GM23338 (cell line): ENCODE measurements around the gene NCSTN. TPM values are rescaled to one million over a fixed set of nuclear protein-coding genes. Genes with fewer than 3 reads are reported as not detected.

ENCODE experiments used
- ATAC-seq: fragments of 200-7000 bp; cut with Tn5 transposase; 3 replicates; pipeline ENCODE4 v1.9.1; 2020
- DNase-seq: peaks from one replicate; pipeline ENCODE4 v3.0.0-alpha.2; 2015; ENCODE audit warnings: low spot score
- H2AFZ ChIP-seq: fragments of 200-600 bp; sonication (generic); 2 replicates; pipeline ENCODE4 v1.8.0; 2016; ENCODE audit warnings: antibody characterized with exemption, mild to moderate bottlenecking, moderate library complexity
- H3F3A ChIP-seq: fragments of 200-600 bp; sonication (generic); replicated peaks from 2 replicates; pipeline ENCODE4 v1.8.0; 2017; ENCODE audit warnings: antibody characterized with exemption, mixed run types, low read depth
- H3K27ac ChIP-seq: fragments of 200-600 bp; sonication (generic); 2 replicates; pipeline ENCODE4 v1.6.1; 2016; ENCODE audit warnings: low read depth
- H3K27me3 ChIP-seq: fragments of 200-600 bp; sonication (generic); 2 replicates; pipeline ENCODE4 v1.8.0; 2016; ENCODE audit warnings: mild to moderate bottlenecking, mixed run types, moderate library complexity; ENCODE audit not compliant: insufficient read depth
- H3K36me3 ChIP-seq: fragments of 200-600 bp; sonication (generic); 2 replicates; pipeline ENCODE4 v1.8.0; 2016; ENCODE audit warnings: mild to moderate bottlenecking; ENCODE audit not compliant: insufficient read depth
- H3K4me1 ChIP-seq: fragments of 200-600 bp; sonication (generic); 2 replicates; pipeline ENCODE4 v1.8.0; 2016; ENCODE audit warnings: mild to moderate bottlenecking, moderate library complexity; ENCODE audit not compliant: insufficient read depth
- H3K4me2 ChIP-seq: fragments of 200-600 bp; sonication (generic); 2 replicates; pipeline ENCODE4 v1.7.1; 2017; ENCODE audit warnings: mixed run types
- H3K4me3 ChIP-seq: fragments of 200-600 bp; sonication (generic); 2 replicates; pipeline ENCODE4 v1.6.1; 2016; ENCODE audit warnings: mixed run types
- H3K79me2 ChIP-seq: fragments of 200-600 bp; sonication (generic); replicated peaks from 2 replicates; pipeline ENCODE4 v1.8.0; 2017; ENCODE audit warnings: mild to moderate bottlenecking; ENCODE audit not compliant: insufficient read depth
- H3K9me2 ChIP-seq: fragments of 200-600 bp; sonication (generic); 2 replicates; pipeline ENCODE4 v1.8.0; 2017; ENCODE audit not compliant: insufficient read depth
- H4K20me1 ChIP-seq: fragments of 200-600 bp; sonication (generic); replicated peaks from 2 replicates; pipeline ENCODE4 v1.8.0; 2017; ENCODE audit warnings: mild to moderate bottlenecking; ENCODE audit not compliant: insufficient read depth
- H3K27ac Mint-ChIP-seq: 2 replicates; pipeline ENCODE4 v1.8.0; 2020; ENCODE audit warnings: inconsistent platforms, mild to moderate bottlenecking, moderate library complexity, mixed read lengths
- H3K27me3 Mint-ChIP-seq: 3 replicates; pipeline ENCODE4 v1.8.0; 2022; ENCODE audit warnings: low read depth, mild to moderate bottlenecking, moderate library complexity, mixed read lengths, inconsistent platforms; ENCODE audit not compliant: insufficient read depth, poor library complexity
- H3K36me3 Mint-ChIP-seq: 3 replicates; pipeline ENCODE4 v1.8.0; 2021; ENCODE audit warnings: low read depth, mild to moderate bottlenecking, inconsistent platforms, moderate library complexity, mixed read lengths
- H3K4me1 Mint-ChIP-seq: 3 replicates; pipeline ENCODE4 v1.8.0; 2020; ENCODE audit warnings: mild to moderate bottlenecking, inconsistent platforms, mixed read lengths
- H3K4me3 Mint-ChIP-seq: 3 replicates; pipeline ENCODE4 v1.8.0; 2021; ENCODE audit warnings: moderate library complexity, mild to moderate bottlenecking, inconsistent platforms, mixed read lengths
- H3K9me3 Mint-ChIP-seq: 3 replicates; pipeline ENCODE4 v1.8.0; 2020; ENCODE audit warnings: moderate library complexity, mild to moderate bottlenecking, inconsistent platforms, mixed read lengths
- CREB1 ChIP-seq: fragments of 250-450 bp; sonication (Bioruptor Pico); IDR thresholded peaks from 2 replicates; pipeline ENCODE4 v1.5.0; 2020; ENCODE audit warnings: low read depth, mild to moderate bottlenecking, moderate library complexity
- JUNB ChIP-seq: IDR thresholded peaks from one replicate; pipeline ENCODE4 v1.6.1; 2016; ENCODE audit warnings: antibody characterized with exemption; ENCODE audit not compliant: unreplicated experiment
- POLR2AphosphoS5 ChIP-seq: IDR thresholded peaks from 2 replicates; pipeline ENCODE4 v1.6.1; 2016; ENCODE audit warnings: antibody characterized with exemption, low read depth
- STAT1 ChIP-seq: IDR thresholded peaks from one replicate; pipeline ENCODE4 v1.6.1; 2016; ENCODE audit warnings: antibody characterized with exemption; ENCODE audit not compliant: unreplicated experiment
- polyA plus RNA-seq: library from polyadenylated mRNA; unstranded; fragments of >200 nt; fragmentation: Nextera tagmentation; extraction: Ambion mirVana; gene quantifications from 2 replicates; pipeline ENCODE4 v1.2.1, GENCODE V29; 2016
- total RNA-seq: library from RNA; depleted of rRNA; stranded (reverse); fragments of >200 nt; shearing (Covaris generic); gene quantifications from 2 replicates; pipeline ENCODE4 v1.2.3, GENCODE V29; 2014
- TF ChIP-seq, protein P1 (sequence below), 2 experiments: fragments of 200-600 bp in 1 of 2; sonication (generic) in 1 of 2; conservative IDR thresholded peaks; 2 replicates each; pipeline versions ENCODE4 v1.5.1 to v1.6.1; 2016 to 2017; ENCODE audit warnings: antibody characterized with exemption in 2 of 2, low read depth in 2 of 2, mild to moderate bottlenecking in 2 of 2, moderate library complexity in 1 of 2
- TF ChIP-seq, protein P2 (sequence below): IDR thresholded peaks from one replicate; pipeline ENCODE4 v1.6.1; 2018; ENCODE audit warnings: antibody characterized with exemption; ENCODE audit not compliant: unreplicated experiment

NCSTN gene
- total and polyA plus RNA-seq, 2 experiments from 2014 or later: 36.0 to 45.9 TPM

DNA sequence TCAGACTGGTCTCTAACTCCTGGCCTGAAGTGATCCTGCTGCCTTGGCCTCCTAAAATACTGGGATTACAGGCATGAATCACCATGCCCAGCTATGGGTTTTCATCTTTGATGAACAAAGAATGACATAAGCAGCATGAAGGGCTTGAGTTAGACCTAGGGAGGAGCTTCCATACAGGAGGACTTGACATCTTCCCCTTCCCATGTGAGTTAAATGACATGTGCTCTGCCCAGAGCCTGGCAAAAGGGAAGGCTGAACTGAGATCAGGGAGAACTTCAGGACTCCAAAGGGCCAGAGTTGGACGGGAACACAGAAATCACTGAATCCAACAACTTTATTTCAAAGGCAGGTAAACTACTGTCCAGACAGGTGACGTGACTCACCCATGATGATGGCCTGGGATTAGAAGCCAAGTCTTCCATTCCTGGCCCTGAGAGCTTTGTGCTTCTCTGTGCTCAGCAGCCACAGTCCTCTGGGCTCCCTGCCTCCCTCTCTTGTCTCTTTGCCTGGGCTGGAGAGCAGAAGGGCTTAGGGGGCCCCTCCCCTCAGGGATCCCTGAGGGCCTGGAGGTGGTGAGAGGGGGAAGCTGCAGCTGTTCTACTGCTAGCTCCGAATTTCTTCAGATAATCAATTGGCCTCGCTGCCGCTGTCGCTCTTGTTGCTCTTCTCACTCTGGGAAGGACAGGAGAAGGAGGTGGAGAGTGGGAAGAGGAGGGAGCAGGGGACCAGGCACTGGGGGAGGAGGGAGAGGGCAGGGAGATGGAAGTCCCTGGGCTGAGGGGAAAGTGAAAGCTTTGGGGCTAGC, 31.3 kb downstream of the NCSTN start:
- H3K4me3 ChIP-seq: peak overlapping the region; percentile 27

More for the DNA sequence above, 31.3 kb downstream of the NCSTN start:
- Histone ChIP-seq H3K79me2 (no peaks in the 10 kb centered on the region), H3K4me2 (peak overlapping the region; percentile 84), H3K4me1 (peaks cover 39% of the 10 kb centered on the region), H3K27ac (0 out of 2 replicates have a peak overlapping the region, but pooled peaks have one; percentile 14), H3K9me2 (no peaks in the 10 kb centered on the region), H3F3A (0 out of 2 replicates have a peak, but pooled peaks cover 5% of the 10 kb centered on the region), H3K27me3 (no peaks in the 10 kb centered on the region), H4K20me1 (no peaks in the 10 kb centered on the region), H2AFZ (peak overlapping the region; percentile 97), H3K36me3 (no peaks in the 10 kb centered on the region)
- no peaks in the 10 kb centered on the region; the same call in 2 of the 3 replicates for H3K36me3 Mint-ChIP-seq
- ATAC-seq (peak; percentile 56), DNase-seq (peak; percentile 64)
- no peaks in the 10 kb centered on the region for H3K9me3 Mint-ChIP-seq
- peaks cover 54% of the 10 kb centered on the region for H3K4me1 Mint-ChIP-seq
- peak overlapping the region; percentile 53 for H3K4me3 Mint-ChIP-seq
- TF ChIP-seq CREB1: no peak
- TF ChIP-seq POLR2AphosphoS5: no peak
- TF ChIP-seq STAT1: no peak
- TF ChIP-seq, protein P1, sequence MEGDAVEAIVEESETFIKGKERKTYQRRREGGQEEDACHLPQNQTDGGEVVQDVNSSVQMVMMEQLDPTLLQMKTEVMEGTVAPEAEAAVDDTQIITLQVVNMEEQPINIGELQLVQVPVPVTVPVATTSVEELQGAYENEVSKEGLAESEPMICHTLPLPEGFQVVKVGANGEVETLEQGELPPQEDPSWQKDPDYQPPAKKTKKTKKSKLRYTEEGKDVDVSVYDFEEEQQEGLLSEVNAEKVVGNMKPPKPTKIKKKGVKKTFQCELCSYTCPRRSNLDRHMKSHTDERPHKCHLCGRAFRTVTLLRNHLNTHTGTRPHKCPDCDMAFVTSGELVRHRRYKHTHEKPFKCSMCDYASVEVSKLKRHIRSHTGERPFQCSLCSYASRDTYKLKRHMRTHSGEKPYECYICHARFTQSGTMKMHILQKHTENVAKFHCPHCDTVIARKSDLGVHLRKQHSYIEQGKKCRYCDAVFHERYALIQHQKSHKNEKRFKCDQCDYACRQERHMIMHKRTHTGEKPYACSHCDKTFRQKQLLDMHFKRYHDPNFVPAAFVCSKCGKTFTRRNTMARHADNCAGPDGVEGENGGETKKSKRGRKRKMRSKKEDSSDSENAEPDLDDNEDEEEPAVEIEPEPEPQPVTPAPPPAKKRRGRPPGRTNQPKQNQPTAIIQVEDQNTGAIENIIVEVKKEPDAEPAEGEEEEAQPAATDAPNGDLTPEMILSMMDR (conservative IDR thresholded peaks at IDR 0.05; ENCODE audit: low read depth in 2 of 2): no peak
- TF ChIP-seq JUNB: no peak
- TF ChIP-seq, protein P2, sequence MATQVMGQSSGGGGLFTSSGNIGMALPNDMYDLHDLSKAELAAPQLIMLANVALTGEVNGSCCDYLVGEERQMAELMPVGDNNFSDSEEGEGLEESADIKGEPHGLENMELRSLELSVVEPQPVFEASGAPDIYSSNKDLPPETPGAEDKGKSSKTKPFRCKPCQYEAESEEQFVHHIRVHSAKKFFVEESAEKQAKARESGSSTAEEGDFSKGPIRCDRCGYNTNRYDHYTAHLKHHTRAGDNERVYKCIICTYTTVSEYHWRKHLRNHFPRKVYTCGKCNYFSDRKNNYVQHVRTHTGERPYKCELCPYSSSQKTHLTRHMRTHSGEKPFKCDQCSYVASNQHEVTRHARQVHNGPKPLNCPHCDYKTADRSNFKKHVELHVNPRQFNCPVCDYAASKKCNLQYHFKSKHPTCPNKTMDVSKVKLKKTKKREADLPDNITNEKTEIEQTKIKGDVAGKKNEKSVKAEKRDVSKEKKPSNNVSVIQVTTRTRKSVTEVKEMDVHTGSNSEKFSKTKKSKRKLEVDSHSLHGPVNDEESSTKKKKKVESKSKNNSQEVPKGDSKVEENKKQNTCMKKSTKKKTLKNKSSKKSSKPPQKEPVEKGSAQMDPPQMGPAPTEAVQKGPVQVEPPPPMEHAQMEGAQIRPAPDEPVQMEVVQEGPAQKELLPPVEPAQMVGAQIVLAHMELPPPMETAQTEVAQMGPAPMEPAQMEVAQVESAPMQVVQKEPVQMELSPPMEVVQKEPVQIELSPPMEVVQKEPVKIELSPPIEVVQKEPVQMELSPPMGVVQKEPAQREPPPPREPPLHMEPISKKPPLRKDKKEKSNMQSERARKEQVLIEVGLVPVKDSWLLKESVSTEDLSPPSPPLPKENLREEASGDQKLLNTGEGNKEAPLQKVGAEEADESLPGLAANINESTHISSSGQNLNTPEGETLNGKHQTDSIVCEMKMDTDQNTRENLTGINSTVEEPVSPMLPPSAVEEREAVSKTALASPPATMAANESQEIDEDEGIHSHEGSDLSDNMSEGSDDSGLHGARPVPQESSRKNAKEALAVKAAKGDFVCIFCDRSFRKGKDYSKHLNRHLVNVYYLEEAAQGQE: no peak
- H3K27ac Mint-ChIP-seq: no peak overlapping the region
- peaks cover 14% of the 10 kb centered on the region for H3K27me3 Mint-ChIP-seq
